HG03025 (cell line): ENCODE data around the gene ETF1.

ENCODE experiments used
- ATAC-seq: cut with Tn5 transposase; IDR thresholded peaks from one replicate; pipeline ENCODE4 v1.9.1; 2021; ENCODE audit warnings: mild to moderate bottlenecking, moderate library complexity; ENCODE audit not compliant: unreplicated experiment, low FRiP score

The ETF1 gene

GRCh38 chr5:138542956-138543729, at the start of gene ETF1:
Gene ETF1 (minus strand): TSS chr5:138543236. CDS start chr5:138542918, 318 bp downstream.
- peak; percentile 92 for ATAC-seq

- ATAC-seq: no peak
These were observed 45.2 kb upstream of the ETF1 start for GRCh38 chr5:138588013-138588788.

- ATAC-seq: no peak
These were observed 42.1 kb upstream of the ETF1 start for GRCh38 chr5:138585157-138585556.

- no peak for ATAC-seq
These were observed 41.1 kb upstream of the ETF1 start for GRCh38 chr5:138583984-138584637.

DNA sequence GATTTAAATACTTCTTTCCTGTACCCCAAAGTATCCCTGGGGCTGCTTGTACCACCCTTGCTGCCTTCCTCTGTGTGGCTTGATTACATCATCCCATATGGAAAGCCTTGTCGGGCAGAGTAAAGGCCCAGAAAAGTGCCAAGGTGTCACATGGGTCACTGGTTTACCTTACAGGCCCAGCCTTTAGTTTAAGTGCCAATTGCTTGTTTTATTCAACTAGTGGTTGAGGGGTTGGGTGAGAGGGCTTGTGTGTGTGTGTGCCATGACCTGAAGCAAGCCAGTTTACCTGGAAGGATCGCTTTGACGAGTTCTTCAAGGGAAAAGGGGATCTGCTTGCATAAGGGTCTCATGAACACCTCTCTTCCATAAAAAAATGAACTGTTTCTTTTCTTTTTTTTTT, 39.9 kb upstream of the ETF1 start:
- ATAC-seq: no peak

DNA sequence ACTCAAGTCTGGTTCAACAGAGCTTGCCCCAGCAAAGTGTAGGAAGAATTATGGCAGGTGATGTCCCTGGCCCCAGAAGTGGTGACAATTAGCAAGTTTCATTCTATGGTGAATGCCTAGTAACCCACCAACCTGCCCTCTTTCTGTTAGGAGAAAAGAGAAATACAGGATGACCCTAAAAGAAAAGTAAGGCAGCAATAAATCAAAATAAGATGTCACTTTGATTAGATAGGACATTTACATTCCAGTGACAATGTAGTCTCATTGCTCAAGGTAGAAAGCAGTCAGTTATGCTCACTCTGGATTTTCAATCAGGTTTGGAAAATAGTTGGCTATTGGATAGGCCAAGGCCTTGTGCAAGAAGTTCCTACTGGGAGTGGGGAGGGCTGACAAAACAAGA, 37.7 kb upstream of the ETF1 start:
- ATAC-seq: no peak

GRCh38 chr5:138580001-138580400, 37.0 kb upstream of the ETF1 start:
- no peak for ATAC-seq

DNA sequence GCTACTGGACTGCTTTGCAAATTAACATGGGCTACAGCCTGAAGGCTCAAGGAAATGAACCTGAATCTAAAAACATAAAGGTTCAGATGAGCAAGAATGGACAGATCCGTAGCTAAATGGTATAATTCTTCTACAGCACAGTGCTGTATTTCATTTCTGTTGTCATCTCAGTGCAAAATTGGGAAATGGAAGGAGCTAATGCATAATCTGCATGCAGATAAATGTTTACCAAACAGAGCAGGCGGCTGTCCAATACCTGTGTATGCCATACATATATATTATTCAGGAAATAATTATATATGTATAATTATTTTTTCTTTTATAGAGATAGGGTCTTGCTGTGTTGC, 36.5 kb upstream of the ETF1 start:
- no peak for ATAC-seq

GRCh38 chr5:138577452-138577851, 34.4 kb upstream of the ETF1 start:
- ATAC-seq: no peak

DNA sequence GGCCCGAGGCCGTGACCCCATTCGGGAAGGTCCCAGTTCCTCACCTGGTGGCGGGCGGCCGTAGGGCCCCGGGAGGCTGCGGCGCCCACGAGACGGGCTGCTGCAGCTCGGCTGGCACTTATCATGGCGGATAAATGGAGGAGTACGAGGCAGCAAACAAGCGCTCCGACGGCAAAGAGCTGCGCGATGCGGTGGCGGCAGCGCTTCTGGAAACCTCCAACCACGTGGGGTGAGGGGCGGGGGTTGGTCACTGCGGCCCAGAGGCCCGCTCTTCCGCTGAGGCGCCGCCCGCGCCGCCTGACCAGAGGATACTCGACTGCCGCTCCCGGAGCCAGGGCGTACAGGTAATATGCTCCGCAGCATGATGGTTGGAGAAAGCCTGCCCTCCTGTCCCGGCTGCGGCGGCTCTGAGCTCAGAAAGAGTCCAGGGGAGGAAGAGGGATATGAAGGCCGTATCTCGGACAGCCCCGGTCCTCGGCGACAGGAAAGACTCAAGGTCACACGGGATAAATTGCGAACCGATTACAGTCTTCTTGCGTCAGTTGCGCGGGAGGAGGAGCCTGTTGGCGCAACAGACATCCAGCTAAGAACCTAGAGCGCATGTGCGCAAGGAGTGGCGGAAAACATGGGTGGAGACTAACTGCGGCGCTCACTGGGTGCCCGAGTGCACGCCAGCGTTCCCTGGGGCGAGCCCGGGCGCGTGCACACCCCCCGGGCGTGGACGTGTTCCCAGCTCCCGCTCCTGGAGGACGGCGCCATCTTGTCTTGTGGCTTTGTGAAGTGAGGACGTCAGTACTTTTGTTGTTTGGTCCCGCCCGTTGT, 32.4 kb upstream of the ETF1 start, which contains the start of gene HSPA9:
Gene HSPA9 (minus strand): TSS at position 208 of the 822 bp plus-strand sequence. CDS start 83 bp downstream, at position 125.
- ATAC-seq: peak; percentile 88

DNA sequence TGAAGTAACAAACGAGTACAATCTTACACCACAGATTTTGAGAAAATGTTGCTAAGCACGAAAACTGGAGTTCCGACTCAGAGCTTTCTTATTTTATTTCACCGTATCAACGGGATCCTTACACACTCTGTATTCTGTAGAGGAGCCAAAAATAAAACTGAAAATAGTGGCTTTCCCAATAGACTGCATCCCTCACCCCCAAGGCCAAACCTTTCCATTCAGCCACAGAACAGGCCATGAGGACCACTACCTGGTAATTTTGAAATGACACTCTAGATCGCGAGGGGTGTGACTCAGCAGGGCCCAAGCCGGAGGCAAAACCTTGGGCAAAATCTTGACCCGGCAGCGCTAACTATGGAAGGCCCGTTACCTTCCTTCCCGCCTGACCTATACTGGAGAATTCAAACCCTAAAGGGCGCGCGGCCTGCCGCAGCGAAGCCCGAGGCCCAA, 31.7 kb upstream of the ETF1 start:
- ATAC-seq: peak; percentile 11

DNA sequence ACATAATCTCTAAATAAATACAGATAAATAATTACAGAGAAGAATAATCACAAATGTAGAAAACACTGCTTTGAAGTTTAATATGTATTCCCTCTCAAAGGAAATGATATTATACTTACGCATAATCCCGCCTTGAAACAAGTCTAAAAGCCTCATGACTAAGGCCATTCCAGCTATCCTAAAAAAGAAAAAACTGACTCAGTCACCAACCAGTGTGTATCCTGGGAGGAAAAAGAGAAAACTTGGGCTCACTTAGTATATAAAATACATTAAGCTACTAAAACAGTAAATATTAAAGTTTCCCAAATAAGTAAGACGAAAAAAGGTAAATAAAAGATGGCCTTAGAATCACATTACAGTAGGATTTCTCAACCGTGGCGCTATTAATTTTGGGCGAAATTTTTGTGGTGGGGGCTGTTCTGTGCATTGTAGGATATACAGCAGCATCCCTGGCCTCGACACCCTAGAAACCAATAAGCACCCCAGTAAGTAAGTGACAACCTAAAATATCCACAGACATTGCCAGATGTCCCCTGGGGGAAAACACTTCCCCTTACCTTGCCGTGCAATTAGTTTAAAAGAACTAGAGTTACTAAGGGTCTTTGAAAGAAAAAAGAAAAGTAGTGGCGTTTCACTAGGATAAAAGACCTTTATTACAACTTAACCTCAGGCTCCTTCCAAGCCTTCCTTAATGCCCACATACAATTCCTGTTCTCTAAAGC, 31.1 kb upstream of the ETF1 start:
- ATAC-seq: no peak

DNA sequence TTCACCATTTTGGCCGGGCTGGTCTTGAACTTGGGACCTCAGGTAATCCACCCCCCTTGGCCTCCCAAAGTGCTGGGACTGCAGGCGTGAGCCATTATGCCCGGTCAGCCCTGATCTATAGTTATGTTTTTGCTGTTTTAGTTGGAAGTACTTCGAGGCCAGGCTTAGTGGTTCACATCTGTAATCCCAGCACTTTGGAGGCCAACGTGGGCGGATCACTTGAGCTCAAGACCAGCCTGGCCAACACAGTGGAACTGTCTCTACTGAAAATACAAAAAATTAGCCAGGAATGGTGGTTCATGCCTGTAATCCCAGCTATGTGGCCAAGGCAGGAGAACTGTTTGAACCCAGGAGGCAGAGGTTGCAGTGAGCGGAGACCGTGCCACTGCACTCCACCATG, 30.2 kb upstream of the ETF1 start:
- no peak for ATAC-seq

DNA sequence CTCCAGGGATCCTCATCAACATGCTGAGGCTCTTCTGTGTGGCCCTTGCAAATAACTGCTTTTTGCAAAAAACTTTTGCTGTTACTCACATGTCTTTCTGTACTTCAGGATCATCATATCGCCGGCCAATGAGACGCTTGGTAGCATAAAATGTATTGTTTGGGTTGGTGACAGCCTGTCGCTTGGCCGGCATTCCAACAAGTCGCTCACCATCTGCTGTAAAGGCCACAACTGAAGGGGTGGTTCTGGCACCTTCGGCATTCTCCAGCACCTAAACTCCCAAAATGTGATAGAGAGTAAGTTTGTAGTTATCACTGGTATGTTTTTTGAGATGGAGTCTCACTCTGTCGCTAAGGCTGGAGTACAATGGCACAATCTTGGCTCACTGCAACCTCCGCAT, 27.8 kb upstream of the ETF1 start:
- ATAC-seq: no peak

- no peak for ATAC-seq
These were observed 26.7 kb upstream of the ETF1 start for GRCh38 chr5:138569782-138570181.

DNA sequence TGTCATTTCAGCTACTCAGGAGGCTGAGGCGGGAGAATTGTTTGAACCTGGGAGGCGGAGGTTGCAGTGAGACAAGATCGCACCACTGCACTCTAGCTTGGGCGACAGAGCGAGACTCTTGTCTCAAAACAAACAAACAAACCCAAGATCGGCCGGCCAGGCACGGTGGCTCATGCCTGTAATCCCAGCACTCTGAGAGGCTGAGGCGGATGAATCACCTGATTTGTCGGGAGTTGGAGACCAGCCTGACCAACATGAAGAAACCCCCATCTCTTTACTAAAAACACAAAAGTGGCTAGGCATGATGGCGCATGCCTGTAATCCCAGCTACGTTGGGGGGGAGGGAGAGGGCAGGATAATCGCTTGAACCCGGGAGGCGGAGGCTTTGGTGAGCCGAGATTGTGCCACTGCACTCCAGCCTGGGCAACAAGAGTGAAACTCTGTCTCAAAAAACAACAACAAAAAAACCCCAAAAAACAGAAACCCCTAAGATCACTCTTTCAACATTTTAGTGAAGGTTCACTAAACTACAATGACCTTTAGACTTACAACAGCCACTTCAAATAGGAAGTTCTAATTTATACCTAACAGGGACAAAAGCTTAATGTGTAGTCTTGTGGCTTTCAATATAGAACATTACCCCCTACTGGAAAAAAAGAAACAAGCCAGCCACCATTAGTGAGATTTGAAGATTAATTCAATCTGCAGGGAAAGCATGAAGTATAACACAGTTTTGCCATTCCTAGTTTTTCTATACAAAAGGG, 25.2 kb upstream of the ETF1 start:
- ATAC-seq: no peak

DNA sequence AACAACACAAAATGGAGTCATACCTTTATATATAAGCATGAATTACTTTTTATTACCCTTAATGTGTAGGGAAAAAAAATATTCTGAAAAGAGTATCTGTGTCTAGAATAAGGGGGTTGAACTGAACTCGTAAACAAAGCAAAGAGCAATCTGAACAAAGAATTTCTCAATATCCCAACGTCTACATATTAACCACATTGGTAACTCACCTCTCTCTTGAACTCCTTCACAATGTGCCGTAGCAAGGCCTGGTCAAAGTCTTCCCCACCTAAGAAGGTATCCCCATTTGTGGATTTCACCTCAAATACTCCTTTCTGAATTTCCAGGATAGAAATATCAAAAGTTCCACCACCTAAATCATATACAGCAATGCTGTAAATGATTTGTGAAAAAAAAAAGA, 23.8 kb upstream of the ETF1 start:
- no peak for ATAC-seq

- no peak for ATAC-seq
These were observed 22.2 kb upstream of the ETF1 start for GRCh38 chr5:138565100-138565821.
